HG03039 (cell line): Measurements from ENCODE around the gene PC.
"Not testable (repeated sequence)": the region's sequence is repeated elsewhere in the genome, so short reads cannot be mapped to it uniquely, and the experiment has no call there.

Experiments
- ATAC-seq: cut with Tn5 transposase; IDR thresholded peaks from one replicate; pipeline ENCODE4 v1.9.1; 2021; ENCODE audit warnings: mild to moderate bottlenecking, moderate library complexity; ENCODE audit not compliant: unreplicated experiment

Gene PC

GRCh38 chr11:66981976-66982578 is 23.9 kb upstream of the PC start:
- no peak for ATAC-seq

GRCh38 chr11:66979336-66979980 is 21.3 kb upstream of the PC start:
- ATAC-seq, result no peak

- ATAC-seq, result no peak
These were observed 20.5 kb upstream of the PC start for GRCh38 chr11:66978717-66979116.

- ATAC-seq, result no peak
These were observed 20.0 kb upstream of the PC start for GRCh38 chr11:66978229-66978628.

- ATAC-seq, result no peak
These were observed 18.7 kb upstream of the PC start for GRCh38 chr11:66976925-66977324.

GRCh38 chr11:66976028-66976467 is 17.9 kb upstream of the PC start:
- ATAC-seq, result no peak

GRCh38 chr11:66975405-66976027 is 17.3 kb upstream of the PC start:
- no peak for ATAC-seq

- ATAC-seq, result no peak
These were observed 16.7 kb upstream of the PC start, which contains the start of gene C11orf86 for GRCh38 chr11:66974724-66975404. TSS of gene C11orf86 (plus strand) at chr11:66975304. CDS start at chr11:66975363, 59 bp downstream.

GRCh38 chr11:66973956-66974580 is 15.9 kb upstream of the PC start:
- no peak for ATAC-seq

- no peak for ATAC-seq
These were observed 13.3 kb upstream of the PC start for GRCh38 chr11:66971488-66971887.

GRCh38 chr11:66970807-66971442 is 12.7 kb upstream of the PC start:
- ATAC-seq, result no peak

- no peak for ATAC-seq
These were observed 12.2 kb upstream of the PC start for GRCh38 chr11:66970371-66970806.

- no peak for ATAC-seq
These were observed 11.5 kb upstream of the PC start for GRCh38 chr11:66969584-66970225.

GRCh38 chr11:66967670-66968425 is 9.7 kb upstream of the PC start:
- no peak for ATAC-seq

GRCh38 chr11:66966351-66966750 is 8.2 kb upstream of the PC start:
- no peak for ATAC-seq

- no peak for ATAC-seq
These were observed 6.3 kb upstream of the PC start for GRCh38 chr11:66964495-66964894.

- no peak for ATAC-seq
These were observed 4.6 kb upstream of the PC start for GRCh38 chr11:66962801-66963200.

GRCh38 chr11:66962247-66962646 is 4.1 kb upstream of the PC start:
- ATAC-seq, result no peak

GRCh38 chr11:66961691-66962213 is 3.6 kb upstream of the PC start:
- not testable (repeated sequence) for ATAC-seq
